Daoy (cell line): ENCODE measurements around the gene KRTAP17-1. TPM values are rescaled to one million over a fixed set of nuclear protein-coding genes. Genes with fewer than 3 reads are reported as not detected.

ENCODE experiments used
- DNase-seq: peaks from one replicate; pipeline ENCODE4 v3.0.0-alpha.2; 2015; ENCODE audit warnings: low read depth
- total RNA-seq: library from RNA; depleted of rRNA; stranded (reverse); fragments of >200 nt; shearing (Covaris generic); gene quantifications from 2 replicates; pipeline ENCODE4 v1.2.3, GENCODE V29; 2014

KRTAP17-1 gene
- total RNA-seq, 1 experiment from 2014 or later = not detected

DNA sequence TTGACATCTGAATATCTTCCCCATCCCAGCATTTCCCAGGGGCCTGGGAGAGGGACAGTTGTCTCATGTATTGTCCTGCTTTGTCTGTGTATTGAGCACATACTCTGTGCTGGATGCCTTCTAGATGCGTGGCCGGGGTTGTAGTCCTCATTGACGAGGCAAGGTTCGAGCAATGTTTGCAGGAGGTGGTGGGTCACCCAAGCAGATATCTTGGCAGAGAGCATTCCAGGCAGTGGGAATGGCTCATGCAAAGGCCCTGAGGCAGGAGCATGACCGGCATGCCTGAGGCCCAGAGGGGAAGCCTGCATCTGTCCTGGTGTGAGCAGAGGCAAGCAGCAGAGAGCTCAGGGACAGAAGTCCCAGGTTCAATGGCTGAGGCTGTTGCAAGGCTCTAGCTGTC is 17.6 kb upstream of the KRTAP17-1 start:
- no peak for DNase-seq

DNA sequence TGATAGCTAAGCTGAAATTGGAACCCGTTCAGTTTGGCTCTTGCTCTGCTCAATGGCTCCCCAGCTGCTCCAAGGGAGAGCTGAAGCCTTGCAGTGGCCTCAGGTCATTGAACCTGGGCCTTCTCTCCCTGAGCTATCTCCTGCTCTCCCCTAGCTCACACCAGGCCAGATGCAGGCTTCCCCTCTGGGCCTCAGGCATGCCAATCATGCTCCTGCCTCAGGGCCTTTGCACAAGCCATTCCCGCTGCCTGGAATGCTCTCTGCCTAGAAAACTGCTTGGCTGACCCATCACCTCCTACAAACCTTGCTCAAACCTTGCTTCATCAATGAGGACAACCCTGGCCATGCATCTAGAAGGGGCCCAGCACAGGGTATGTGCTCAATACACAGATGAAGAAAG is 16.7 kb upstream of the KRTAP17-1 start:
- DNase-seq = no peak

DNA sequence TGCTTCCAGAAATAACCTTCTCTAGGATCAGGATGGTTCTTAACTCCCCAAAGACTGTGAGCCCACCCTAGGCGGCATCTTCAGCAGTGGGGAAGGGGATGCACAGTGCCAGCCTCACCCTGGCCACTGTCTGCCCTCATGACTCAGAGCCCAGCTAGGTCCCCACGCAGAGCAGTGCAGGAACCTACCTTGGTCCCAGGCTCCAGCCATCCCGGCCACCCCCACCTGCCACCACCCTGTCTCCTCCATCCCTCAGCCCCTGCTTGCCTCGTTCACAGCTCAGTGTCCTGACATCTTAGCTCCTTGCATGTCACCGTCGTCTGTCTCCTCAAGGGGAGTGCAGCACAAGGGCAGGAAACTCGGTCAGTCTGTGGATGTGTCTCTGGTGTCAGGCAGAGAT is 16.1 kb upstream of the KRTAP17-1 start:
- DNase-seq = no peak

DNA sequence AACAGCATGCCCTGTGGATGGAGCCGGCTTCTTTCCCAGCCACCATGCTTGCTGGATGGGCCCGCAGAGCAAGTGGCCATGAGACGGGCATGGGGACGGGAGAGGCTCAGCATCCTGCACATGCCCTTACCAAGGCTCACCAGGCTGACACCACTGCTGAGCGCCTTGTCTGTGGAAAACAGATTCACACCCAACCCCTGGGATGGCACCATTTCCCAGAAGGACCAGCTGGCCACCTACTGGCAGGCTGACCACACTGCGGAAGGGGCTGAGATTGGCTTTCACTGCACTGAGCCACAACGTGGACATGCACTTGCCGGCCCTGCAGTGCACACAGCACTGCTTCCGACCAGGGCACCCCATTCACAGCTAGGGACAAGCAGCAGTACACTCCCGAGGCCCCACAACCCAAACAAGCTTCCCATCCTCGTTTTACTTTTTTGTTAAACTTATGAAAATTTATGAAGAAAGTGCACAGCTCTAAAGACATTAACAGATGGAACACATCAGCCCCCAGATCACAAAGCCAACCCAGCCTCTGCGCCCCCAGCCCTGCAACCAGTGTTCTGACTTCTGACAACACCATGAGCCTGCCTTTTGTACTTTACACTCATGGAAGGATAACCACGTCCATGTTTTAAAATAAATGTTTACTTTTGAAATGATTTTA is 13.9 kb upstream of the KRTAP17-1 start:
- DNase-seq = peak; percentile 71

DNA sequence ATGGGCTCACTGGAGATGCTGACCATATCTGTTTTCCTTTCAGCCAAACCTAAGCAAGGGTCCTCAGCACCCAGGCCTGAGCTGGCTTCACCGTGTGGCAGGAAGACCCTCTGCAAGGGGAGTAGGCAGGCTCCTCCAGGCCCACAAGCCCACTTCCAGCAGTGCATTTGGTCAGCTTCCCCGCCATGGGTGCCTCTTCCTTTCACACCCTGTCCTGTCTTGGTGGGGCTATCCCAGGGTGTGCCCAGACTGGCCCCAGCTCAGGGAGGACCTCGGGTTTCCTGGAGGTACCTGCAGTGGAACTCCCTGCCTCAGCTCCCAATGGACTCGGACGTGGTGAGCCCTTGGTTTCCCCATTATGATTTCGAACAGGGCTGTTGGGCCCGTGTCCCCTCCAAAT is 12.7 kb upstream of the KRTAP17-1 start:
- DNase-seq = no peak

DNA sequence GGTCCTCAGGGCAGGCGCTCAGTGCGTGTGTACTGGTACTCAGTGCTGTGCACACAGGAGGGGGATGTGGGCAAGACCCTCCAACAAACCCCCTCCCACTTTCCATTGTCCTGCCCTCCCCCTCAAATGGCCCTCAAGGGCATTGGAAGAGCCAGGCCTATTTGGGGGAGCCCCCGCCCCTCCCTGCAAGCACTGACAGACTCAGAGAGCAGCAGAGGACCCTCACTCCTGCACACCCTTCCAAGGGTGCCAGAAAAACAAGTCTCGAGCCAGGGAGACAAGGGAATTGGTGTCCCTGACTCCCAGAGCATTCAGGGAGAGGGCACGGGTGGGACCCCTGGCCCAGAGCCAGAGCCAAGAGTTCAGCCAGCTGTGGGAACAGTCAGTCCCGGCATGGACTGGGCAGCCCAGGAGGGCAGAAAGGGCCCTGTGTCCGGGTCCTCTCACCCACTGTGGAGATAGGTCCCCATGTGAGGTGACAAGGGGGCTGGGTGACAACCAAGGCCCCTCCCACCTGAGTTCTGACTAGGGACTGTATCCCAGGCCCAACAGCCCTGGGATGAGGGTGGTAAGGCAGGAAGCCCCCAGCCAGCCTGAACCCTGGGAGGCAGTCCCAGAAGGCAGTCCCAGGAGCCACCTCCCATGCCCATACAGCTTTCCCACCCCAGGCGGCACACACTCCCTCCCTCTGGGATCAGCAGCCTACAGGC is 12.1 kb upstream of the KRTAP17-1 start:
- no peak for DNase-seq

DNA sequence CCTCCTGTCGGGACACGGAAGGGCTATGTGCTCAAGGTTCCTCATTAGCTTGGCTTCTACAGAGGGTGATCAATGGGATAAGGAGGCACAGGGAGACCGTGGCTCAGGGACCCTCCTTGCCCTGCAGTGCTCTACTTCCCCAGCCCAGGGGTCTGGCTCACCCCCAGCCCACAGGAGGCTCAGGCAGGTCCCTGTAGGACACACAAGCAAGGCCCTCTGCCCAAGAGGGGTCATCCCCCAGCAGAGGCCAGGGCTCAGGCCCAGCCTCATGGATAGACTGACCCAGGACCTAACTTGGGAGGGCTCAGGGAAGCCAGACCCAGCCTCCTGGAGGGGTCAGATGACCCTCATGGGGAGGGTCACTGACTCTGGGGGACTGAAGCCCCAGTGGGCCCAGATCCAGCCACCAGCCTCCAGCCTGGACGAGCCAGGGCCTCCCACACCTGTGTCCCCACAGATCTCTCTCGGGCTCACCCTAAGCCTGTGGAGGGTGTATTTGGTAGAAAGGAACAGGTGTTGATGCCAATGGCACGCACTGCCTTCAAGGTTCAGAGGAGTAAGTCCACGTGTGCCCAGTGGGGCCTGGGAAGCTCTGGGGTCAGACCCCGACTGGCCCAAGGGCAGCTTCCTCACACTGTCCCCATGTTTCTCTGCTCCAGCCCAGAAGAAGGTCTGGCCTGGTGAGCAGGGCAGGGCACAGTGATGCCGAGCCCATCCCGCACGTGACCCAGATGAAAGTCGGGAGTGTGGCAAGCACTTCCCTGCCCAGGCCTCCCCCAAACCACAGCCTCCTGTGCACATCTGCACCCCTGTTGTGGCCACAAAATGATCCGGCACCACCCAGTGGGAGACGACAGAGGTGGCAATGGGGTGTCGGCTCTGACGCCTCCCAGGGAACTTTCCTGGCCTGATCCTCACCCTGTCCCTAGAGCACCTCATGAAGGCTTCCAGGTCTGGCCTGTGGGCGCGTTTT is 10.9 kb upstream of the KRTAP17-1 start:
- DNase-seq = no peak

DNA sequence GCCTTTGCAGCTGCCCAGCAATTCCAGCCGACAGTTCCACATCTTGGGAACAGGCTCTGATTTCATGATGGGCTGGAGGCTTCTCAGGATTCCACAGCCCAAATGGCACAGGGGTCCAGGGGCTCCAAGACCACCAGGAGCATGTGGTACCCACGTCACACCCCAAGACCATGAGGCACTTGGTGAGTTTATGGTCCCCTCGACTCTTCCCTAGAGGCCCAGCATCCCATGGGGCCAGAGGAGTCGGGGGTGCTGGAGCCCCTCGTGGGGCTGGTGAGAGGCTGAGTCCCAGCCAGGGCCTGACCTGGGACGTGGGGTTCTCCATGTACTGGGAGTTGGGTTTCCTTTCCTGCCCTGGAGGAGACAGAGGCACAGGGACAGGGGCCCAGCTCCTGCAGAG is 10.1 kb upstream of the KRTAP17-1 start:
- no peak for DNase-seq

DNA sequence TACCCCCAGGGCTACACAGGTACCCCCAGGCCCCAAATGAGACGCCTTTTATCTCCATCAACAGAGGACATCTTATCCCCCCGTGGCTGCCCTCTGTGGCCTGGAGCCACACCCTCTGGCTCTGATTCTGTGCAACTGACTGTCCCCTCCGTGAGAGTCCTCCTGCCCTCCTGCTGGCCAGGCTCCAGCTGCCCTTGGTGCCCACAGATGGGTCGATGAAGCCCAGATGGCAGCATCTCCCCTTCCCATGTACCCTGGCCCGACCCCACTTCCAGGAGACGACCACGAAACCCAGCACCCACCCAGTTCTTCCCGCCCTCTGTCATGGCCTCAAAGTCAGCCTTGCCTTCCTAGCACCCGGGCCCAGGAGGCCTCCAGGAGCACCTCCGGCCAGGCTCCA is 9.6 kb upstream of the KRTAP17-1 start:
- DNase-seq = no peak

DNA sequence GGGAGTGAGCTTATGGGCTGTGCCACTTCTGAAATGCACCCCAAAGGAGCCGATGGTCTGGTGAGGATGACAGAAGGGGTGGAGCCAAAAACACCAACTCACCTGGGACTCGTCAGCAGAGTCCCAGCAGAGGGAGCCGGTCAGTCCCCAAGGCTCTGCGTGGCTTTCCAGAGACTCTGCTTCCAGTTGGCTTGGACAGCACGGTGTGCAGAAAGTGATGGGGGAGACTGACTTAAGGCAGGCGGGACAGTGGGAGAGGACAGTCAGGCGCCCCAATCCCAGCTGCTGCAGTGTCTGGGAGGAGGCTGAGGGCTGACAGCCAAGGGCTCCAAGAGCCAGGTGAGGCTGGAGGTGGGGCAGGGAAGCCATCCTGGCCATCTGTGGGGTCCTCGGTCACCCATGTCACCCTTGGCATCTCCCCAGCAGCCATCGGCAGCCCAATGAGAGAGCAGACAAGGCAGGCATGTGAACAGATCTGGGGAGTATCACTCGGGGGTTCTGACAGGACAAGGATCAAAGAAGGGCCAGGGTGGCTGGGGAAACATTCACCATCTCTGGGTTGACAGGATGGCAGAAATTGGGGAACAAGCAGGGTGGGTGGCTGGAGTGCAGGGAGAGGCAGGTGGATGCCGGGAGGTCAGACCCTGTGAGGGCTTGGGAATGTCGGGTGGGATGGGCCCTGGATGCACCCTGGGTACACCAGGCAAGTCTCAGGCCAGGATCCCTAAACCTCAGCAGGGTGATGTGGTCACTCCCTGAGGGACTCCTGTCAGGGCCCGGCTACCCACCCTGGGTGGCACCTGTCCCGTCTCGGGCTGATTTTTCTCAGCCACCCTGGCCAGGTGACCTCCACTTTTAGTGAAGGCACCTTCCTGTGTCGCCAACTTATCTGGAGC is 8.9 kb upstream of the KRTAP17-1 start:
- DNase-seq = peak; percentile 33

DNA sequence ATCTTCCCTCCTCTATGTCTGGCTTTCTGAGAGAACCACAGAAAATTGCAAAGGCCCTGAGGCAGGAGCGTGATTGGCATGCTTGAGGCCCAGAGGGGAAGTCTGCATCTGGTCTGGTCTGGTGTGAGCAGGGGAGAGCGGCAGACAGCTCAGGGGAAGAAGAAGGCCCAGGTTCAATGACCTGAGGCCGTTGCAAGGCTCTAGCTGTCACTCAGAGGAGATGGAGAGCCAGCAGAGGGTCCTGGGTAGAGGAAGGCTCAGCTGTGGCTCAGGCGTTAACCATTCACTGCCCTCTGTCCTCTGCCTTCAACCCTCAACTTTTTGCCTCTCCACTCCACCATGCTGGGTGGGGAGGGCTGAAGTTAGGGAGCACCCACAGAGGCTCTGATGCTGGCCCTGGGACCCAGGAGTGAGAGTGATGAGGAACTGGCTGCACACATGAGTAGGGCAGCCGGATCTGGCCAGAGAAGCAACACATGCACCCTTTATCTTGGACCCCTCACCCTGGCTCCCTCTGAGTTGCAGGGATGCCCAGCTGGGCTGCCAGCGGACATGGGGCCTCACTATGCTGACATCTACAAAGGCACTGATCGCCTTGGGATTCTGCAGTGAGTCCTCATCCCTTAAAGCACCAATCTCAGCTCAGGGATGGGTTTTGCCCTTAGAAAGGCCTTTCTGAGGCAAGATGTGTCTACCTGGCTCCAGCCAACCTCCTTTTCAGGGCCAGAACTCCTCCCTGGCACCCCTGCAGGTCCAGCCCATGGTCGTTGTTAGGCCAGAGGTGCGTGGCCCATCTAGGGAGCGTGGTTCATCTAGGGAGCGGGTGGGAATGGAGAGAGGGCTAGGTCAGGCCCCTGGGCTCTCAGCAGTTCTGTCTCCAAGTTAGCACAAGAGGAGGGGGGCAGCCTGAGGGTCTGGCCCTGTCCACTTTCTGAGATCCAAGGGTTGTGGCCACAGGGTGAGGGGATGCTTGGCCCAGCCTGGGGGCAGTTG is 7.7 kb upstream of the KRTAP17-1 start:
- no peak for DNase-seq

DNA sequence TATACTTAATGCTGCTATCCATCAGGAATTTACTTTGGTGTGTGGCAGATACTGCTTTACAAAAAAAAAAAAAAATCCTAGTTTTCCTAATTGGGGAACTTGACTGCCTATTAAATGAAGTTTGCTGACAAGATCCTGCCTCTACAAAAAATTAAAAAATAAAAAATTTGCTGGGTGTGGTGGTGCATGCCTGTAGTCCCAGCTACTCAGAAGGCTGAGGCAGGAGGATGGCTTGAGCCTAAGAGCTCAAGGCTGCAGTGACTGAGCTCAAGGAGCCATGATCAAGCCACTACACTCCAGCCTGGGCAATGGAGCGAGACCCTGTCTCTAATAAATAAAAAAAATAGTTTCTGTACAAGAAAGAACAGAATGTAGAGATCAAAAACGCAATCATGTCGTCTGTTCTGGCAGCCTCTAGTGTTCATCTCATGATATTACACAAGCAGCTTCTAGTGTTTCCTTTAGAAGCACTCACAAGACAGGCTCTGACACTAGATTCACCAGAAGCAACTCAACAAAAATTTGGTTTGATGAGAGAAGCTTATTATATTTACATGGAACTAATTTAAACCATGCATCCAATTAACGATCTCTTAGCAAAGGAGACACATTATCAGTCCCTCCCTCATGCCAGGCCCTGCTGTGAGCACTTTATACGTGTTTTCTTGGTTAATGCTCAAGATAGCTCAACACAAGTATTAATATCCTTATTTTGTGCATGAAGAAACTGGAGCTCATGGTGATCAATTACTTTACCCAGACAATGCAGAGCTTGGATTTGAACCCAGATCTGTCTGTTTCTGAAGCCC is 6.8 kb upstream of the KRTAP17-1 start:
- peak; percentile 35 for DNase-seq

DNA sequence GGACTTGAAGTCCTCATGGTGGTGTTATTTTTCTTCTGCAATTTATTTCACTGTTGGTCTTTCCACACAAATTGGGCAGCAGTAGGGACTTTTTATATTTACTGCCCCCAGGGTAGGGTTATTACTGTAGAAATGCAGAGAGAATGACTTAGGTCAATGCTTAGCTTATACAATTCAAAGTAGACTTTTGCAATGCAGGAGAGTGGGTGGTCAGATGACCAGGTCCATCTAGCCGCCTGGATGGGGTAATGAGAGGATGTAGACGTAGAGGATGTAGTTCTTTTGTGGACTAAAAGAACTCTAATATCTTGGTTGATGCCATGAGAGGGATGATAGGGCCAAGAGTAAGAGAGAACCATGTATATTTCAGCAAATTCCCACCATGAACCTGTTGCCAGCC is 2.7 kb upstream of the KRTAP17-1 start:
- no peak for DNase-seq

DNA sequence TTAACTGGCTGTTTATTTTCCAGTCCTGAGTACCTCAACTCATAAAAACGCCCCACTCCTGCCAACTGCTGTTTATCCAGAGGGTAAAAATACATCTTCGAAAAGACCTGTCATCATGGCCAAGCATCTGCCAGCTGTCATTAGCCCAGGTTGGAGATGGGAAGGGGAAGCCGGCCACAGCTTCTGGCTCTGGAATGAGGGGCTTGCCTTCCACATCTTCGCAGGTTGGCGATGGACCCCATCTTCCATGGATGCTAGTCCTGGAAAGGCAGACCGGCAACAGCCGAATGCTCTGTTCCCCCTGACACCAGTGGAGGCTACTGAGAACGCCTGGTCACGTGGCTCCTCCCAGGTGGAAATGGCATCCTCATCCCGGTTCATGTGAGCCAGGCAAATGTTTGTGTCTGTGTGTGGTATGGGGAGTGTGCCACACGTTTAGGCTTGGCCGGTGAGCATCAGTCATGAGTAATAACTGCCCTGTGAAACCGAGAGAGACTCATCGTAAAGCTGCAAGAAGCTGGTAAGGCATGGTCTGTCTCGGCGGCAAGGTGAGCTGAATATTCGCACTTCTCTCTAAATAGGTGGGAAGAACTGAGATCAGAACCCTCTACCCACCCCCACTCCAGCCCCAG is 420 bp upstream of the KRTAP17-1 start:
- DNase-seq = no peak

DNA sequence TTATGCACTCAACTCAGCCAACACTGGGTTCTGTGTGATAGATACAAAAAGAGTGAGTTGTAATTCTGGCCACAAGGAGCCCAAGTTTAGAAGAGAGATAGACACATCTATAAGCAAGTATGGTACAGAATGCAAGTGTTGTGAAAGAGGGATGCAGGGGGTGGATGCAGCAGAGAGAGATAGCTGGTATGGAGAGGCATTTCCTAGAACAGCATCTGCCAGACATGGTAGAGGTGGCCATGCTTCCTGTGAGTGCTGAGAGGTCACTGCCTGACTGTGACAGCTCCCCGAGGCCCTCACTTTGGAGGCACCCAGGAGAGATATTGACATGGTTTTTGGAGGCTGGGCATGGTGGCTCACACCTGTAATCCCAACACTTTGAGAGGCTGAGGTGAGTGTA is 4.4 kb downstream of the KRTAP17-1 start:
- DNase-seq = no peak

DNA sequence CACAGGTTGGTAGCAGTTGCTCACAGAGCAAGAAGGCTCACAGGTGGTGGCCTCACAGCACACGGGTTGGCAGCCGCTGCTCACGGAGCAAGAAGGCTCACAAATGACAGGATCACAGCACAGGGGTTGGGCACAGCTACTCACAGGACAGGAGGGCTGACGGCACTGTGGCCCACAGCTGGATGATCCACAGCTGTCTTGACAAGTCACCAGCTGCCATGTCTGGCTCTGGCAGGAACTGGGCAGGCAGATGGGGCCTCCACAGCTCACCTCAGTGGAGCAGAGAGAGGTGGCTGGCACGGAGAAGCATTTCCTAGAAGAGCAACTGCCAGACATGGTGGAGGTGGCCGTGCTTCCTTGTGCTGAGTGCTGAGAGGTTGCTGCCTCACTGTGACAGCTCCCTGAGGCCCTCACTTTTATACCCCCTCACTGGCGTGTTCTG is 6.6 kb downstream of the KRTAP17-1 start, which contains the start of gene KRTAP16-1:
Gene KRTAP16-1, minus strand, starts transcription at position 392 of the 442 bp plus-strand sequence. Its CDS starts 56 bp downstream, at position 336.
- DNase-seq = no peak

DNA sequence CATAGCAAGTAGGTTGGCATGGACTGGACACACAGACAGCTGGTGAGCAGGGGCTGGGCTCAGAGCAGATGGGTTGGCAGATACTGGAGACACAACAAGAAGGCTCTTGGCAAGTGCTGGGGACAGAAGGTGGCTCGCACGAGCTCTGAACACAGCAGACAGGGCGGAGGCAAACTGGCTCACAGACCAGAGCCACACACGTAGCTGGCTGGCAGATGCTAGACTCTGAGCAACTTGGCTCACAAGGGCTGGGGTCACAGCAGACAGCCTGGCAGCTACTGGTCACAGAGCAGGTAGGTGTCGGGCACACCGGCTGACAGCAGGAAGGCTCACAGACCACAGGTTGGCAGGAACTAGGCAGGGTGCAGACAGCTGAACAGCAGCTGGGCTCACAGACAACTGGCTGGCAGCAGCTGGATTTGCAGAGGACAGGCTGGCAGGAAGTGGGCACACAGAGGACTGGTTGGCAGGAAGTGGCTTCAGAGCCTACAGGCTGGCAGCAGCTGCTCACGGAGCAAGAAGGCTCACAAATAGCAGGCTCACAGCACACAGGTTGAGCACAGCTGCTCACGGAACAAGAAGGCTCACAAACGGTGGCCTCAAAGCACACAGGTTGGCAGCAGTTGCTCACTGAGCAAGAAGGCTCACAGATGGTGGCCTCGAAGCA is 7.1 kb downstream of the KRTAP17-1 start:
- DNase-seq = no peak

DNA sequence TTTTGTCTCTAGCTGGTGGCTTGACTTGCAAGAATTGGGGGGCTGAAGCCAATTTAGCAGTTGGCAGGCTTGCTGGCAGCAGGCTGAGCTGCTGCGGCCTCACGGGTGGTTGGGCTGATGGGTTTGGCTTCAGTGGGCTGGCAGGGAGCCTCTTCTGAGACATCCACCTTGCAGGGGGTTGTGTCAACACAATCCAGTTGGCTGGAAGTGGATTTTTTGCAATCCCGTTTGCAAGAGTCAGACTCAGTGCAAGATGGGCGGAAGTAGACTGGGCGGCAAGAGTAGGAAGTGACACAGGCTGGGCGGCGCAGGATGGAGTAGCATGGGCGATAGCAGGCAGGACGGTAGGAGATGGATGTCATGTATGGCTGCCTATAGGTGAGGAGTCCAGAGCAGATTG is 7.9 kb downstream of the KRTAP17-1 start:
- DNase-seq = peak; percentile 95
